ENCODE data around the gene CLTB.

DNA sequence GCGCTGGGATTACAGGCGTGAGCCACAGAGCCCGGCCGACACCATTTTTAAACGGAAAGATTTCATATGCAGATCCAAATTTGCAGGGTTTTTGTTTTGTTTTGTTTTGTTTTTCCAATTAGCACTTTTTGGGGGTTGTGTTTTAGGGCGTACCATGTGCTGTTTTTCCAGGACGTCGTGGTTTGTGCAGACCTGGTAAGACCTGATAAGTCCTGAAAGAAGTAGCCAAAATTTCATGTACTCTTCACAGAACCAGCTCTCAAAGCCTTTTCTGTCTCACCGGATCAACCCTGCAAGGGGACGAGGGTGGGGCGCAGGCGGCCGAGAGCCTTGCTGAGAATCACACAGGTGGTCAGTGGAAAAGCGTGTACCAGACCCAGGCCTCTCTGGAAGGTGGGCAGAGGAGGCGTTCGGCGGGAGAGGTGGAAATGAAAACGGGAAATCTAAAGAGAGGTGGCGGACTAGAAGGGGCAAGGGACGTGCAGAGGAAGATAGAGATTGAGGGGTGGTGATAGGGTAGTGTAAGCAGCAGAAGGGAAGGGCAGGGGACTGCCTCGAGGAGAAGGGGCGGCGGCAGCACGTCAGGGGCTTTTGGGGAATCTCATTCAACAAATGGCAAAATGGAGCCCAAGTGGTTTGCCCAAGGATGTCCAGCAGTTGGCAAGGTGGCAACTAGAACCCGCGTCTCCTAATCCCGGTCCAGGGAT, 30.7 kb upstream of the CLTB start:
- TF ChIP-seq YY1 (IDR thresholded peaks at IDR 0.05; ENCODE audit: insufficient read depth, insufficient read length) (no peak), SUZ12 (IDR thresholded peaks at IDR 0.05; ENCODE audit: extremely low read depth, insufficient read depth, insufficient read length) (no peak), ZNF274 (IDR thresholded peaks at IDR 0.05; ENCODE audit: low read depth, low read length) (no peak)

All from NT2/D1 (cell line).